Endothelial cell of umbilical vein (primary cell): ENCODE results near the gene NATD1. TPM values are rescaled to one million over a fixed set of nuclear protein-coding genes. Genes with fewer than 3 reads are reported as not detected.

Experiments used
- BruUV-seq: library from RNA; stranded (reverse); fragments of 400-500 nt; replicated peaks from 2 replicates; lab custom pipeline; 2021; lab: Mats Ljungman, UMichigan
- CTCF ChIA-PET: fragments of 300-600, 350-600 bp; sonication (Branson Sonifier 250); formaldehyde crosslinking; loops from one replicate; lab custom pipeline; 2021; ENCODE audit warnings: antibody characterized with exemption, inconsistent platforms; lab: Charles Lee
- POLR2A ChIA-PET: fragments of 300-600, 350-600 bp; sonication (Branson Sonifier 250); formaldehyde crosslinking; loops from one replicate; lab custom pipeline; 2021; ENCODE audit warnings: antibody characterized with exemption, inconsistent platforms; lab: Charles Lee
- DNase-seq: peaks from one replicate; pipeline ENCODE4 v3.0.0-alpha.2; 2011; ENCODE audit warnings: low read depth, low spot score
- FAIRE-seq: peaks from 2 replicates; lab custom pipeline; 2011; peaks lifted over from hg19 to GRCh38; lab: Jason Lieb, UNC
- H2AFZ ChIP-seq: 2 replicates; pipeline ENCODE4 v1.6.0; 2012; ENCODE audit warnings: low read depth, low read length, control low read depth, inconsistent platforms
- H3K27ac ChIP-seq: 2 replicates; pipeline ENCODE4 v1.5.1; 2011; ENCODE audit warnings: low read depth, mild to moderate bottlenecking, control low read depth, low read length, moderate library complexity; ENCODE audit not compliant: insufficient read depth
- H3K27me3 ChIP-seq, 2 experiments: 2 replicates each; pipeline versions ENCODE4 v1.6.0 to v1.6.1; 2011; ENCODE audit warnings: low read length in 2 of 2, mixed read lengths in 1 of 2; ENCODE audit not compliant: control insufficient read depth in 2 of 2, insufficient read depth in 2 of 2
- H3K36me3 ChIP-seq, 2 experiments: 2 replicates in 1 of 2; 3 replicates in 1 of 2; pipeline ENCODE4 v1.5.1; 2011; ENCODE audit warnings: low read length in 2 of 2, mild to moderate bottlenecking in 1 of 2, moderate library complexity in 1 of 2; ENCODE audit not compliant: control insufficient read depth in 2 of 2, insufficient read depth in 2 of 2; ENCODE audit errors: extremely low read depth in 1 of 2
- H3K4me1 ChIP-seq: 3 replicates; pipeline ENCODE4 v1.5.1; 2011; ENCODE audit warnings: mild to moderate bottlenecking, low read length; ENCODE audit not compliant: control insufficient read depth, insufficient read depth; ENCODE audit errors: extremely low read depth
- H3K4me2 ChIP-seq: 2 replicates; pipeline ENCODE4 v1.6.1; 2011; ENCODE audit warnings: low read length, control low read depth, mixed read lengths; ENCODE audit not compliant: insufficient read depth
- H3K4me3 ChIP-seq, 3 experiments: fragments of 200-600 bp in 1 of 3; sonication (generic), shearing (Covaris generic) in 1 of 3; replicated peaks in 1 of 3; 2 replicates each; pipeline ENCODE4 v1.5.1; 2011 to 2016; ENCODE audit warnings: control low read depth in 3 of 3, low read length in 3 of 3, mild to moderate bottlenecking in 2 of 3, inconsistent platforms in 1 of 3, low read depth in 1 of 3, moderate library complexity in 1 of 3; ENCODE audit not compliant: insufficient read depth in 1 of 3
- H3K79me2 ChIP-seq: 2 replicates; pipeline ENCODE4 v1.6.0; 2012; ENCODE audit warnings: low read length, inconsistent platforms; ENCODE audit not compliant: control insufficient read depth, insufficient read depth
- H3K9ac ChIP-seq: replicated peaks from 2 replicates; pipeline ENCODE3; 2011; ENCODE audit warnings: low read length, control low read depth; ENCODE audit not compliant: insufficient read depth; ENCODE audit errors: extremely low read depth
- H3K9me1 ChIP-seq: replicated peaks from 3 replicates; pipeline ENCODE4 v1.6.0; 2011; ENCODE audit warnings: mild to moderate bottlenecking, low read length; ENCODE audit not compliant: control insufficient read depth, insufficient read depth; ENCODE audit errors: extremely low read depth
- H3K9me3 ChIP-seq: replicated peaks from 2 replicates; pipeline ENCODE4 v1.5.1; 2012; ENCODE audit warnings: low read length, inconsistent platforms; ENCODE audit not compliant: control insufficient read depth, insufficient read depth
- H4K20me1 ChIP-seq: replicated peaks from 2 replicates; pipeline ENCODE3; 2011; ENCODE audit warnings: mild to moderate bottlenecking, low read length; ENCODE audit not compliant: control insufficient read depth, insufficient read depth; ENCODE audit errors: extremely low read depth
- EZH2 ChIP-seq: IDR thresholded peaks from 2 replicates; pipeline ENCODE4 v1.6.1; 2012; ENCODE audit warnings: borderline replicate concordance, low read depth, mild to moderate bottlenecking, moderate library complexity, low read length, inconsistent platforms; ENCODE audit not compliant: severe bottlenecking
- GATA2 ChIP-seq: IDR thresholded peaks from 2 replicates; pipeline ENCODE4 v1.7.0; 2011; ENCODE audit warnings: low read depth, mild to moderate bottlenecking, moderate library complexity, mixed read lengths, low read length; ENCODE audit not compliant: insufficient read length, insufficient read depth
- MYC ChIP-seq: IDR thresholded peaks from one replicate; pipeline ENCODE4 v1.6.1; 2011; ENCODE audit warnings: mild to moderate bottlenecking, low read depth, low read length
- POLR2A ChIP-seq: IDR thresholded peaks from 2 replicates; pipeline ENCODE4 v1.6.1; 2012; ENCODE audit warnings: low read depth, mild to moderate bottlenecking, control low read depth, low read length
- dilution Hi-C: fragments of 300-500 bp; cut with MboI; formaldehyde crosslinking; loops from one replicate; pipeline ENCODE4 v1.15.0; 2019; ENCODE audit warnings: low sequenced_read_pairs; ENCODE audit not compliant: extremely low pct_ligation_motif_present
- intact Hi-C: fragments of 100-400 bp; cut with micrococcal nuclease; formaldehyde crosslinking; loops from one replicate; pipeline ENCODE4 v1.10.0; 2022
- polyA plus RNA-seq, 4 experiments: library from polyadenylated mRNA; depleted of rRNA in 3 of 4; stranded (reverse) in 3 of 4; unstranded in 1 of 4; fragments of >200 nt; gene quantifications; 2 replicates each; pipeline versions ENCODE4 v1.2.1 to v1.2.3, GENCODE V29; 2011 to 2012; ENCODE audit warnings: missing spikeins in 1 of 4
- total RNA-seq: library from RNA; stranded (reverse); gene quantifications from 2 replicates; pipeline ENCODE4 v1.2.3, GENCODE V29; 2021
- TF ChIP-seq, protein P1 (sequence below): IDR thresholded peaks from 2 replicates; pipeline ENCODE4 v1.6.1; 2011; ENCODE audit not compliant: insufficient read depth, insufficient read length

NATD1 gene
- total and polyA plus RNA-seq, 2 donors (not counting 3 experiments of a cell fraction or from before 2014, with no cell fraction given) = 7.0 to 7.2 TPM

DNA sequence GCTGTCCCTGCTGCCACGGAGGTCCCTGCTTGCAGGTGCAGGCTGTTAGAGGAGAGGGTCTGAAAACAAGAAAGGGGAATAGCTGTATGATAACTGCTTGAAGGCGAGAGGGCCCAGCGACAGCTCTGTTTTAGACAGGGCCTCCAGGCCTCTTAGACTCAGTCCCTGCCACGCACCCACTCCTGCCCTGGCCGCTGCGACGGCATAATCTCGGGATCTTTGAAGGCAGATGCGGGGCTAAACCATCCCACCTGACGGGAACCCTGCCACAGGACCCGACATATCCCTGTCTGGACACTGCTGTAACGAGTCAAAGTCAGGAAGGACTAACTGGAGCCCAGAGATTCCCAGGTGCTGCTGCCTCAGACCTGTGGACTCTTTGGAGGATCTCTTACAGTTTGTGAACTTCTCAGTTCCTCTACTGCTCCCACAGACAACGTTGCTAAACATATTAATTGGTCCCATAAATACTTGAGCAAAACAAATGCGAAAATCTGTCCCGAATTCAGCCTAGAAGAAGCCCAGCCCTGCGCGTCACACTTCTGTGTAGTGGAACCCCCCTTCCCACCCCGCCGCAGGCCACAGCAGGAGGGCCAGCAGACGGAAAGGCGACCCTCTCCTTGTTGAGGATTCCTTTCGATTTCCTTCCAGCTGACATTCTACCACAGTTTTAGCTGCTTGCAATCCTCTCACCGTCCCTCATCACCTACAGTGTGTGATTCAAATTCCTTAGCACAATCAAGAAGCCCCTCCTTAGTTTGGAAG is 38.3 kb downstream of the NATD1 start:
- Histone ChIP-seq H3K4me2 (peak overlapping the region; percentile 76), H3K9me3 (no peaks in the 10 kb centered on the region), H3K9ac (peak overlapping the region; percentile 96), H3K79me2 (peaks cover 52% of the 10 kb centered on the region), H3K9me1 (no peaks in the 10 kb centered on the region), H3K4me1 (peaks cover 20% of the 10 kb centered on the region), H3K27ac (peak overlapping the region; percentile 77), H4K20me1 (no peaks in the 10 kb centered on the region), H2AFZ (peak overlapping the region; percentile 80), H3K27me3 (no peaks in the 10 kb centered on the region), H3K4me3 (peak overlapping the region; percentile 43 to 96 (median 96)), H3K36me3 (peaks cover 0 to 2% of the 10 kb centered on the region in 2 experiments)
- BruUV-seq = no TSS peak
- DNase-seq (no peak), FAIRE-seq (peak; percentile 65)
- dilution Hi-C loops = no loop called here
- intact Hi-C loops = loop anchor here (1.0 to 10.0 kb wide), 7 partner anchors 38 to 172 kb away; partner anchors contain the start of genes DHRS7B, MAP2K3, NATD1 and USP22
- TF ChIP-seq, protein P1, sequence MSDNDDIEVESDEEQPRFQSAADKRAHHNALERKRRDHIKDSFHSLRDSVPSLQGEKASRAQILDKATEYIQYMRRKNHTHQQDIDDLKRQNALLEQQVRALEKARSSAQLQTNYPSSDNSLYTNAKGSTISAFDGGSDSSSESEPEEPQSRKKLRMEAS = no peak
- TF ChIP-seq MYC (no peak), POLR2A (peak; percentile 11), GATA2 (no peak), EZH2 (no peak)
- ChIA-PET POLR2A (no interaction called here), CTCF (interaction anchor here (1.0 to 4.5 kb wide), 3 partner anchors 12 to 298 kb away, joined by 3 to 35 read pairs (median 4); no protein-coding TSS in a partner anchor)
